EL (cell line): Measurements from ENCODE around the gene DAAM2.

Experiments used
- DNase-seq: peaks from one replicate; pipeline ENCODE4 v3.0.0-alpha.2; 2016

DAAM2 gene

DNA sequence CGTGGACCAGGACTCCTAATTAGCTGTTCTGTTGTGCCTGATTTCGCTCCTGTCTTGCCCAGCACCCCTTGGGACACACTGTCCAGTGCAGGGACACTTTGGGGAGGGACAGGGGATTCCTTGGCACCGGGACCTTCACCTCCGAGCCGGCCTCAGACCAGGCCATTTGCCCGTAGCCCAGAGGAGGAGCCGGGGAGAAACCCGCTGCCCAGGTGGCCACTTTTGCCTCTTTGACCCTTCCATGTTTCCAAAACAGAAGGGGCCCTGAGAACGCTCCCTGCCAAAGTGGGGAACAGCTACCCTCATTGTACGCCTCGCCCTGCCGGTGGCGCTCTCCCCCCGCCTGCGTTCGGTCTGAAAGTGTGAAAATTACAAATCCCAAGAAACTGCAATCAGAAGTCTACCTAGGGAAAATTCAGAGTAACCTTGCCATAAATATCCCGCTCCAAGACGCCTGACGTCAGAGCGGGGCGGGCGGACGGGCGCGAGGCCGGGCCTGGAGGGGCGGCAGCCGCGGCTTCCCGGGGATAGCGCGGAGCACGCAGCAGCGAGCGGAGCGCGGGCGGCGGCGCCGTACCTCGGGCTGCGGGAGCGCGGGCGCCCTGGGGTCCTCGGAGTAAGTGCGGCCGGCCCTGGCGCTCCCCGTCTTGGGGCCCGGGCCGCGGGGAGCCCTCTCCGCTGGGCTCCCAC, at the start of gene DAAM2:
TSS of gene DAAM2 (plus strand) at position 527 of the 690 bp plus-strand sequence. CDS start 63,927 bp downstream, outside the sequence.
- peak; percentile 48 for DNase-seq

DNA sequence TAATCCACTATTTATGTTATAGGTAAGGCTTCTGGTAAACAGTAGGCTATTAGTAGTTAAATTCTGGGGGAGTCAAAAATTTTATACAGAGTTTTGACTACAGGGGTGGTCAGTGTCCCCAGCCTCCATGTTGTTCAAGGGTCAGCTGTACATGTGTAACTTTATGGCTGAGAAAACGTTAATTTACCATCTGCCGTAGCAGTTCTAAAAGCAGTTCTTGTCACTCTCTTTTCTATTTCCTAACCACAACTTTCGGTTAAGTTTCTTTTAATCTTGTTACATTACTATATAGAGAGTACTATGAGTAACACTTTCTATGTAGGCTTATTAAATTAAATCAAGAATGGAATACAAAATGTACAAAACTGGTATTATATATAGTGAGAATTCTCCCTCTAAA, 45.4 kb upstream of the DAAM2 start:
- DNase-seq = no peak

DNA sequence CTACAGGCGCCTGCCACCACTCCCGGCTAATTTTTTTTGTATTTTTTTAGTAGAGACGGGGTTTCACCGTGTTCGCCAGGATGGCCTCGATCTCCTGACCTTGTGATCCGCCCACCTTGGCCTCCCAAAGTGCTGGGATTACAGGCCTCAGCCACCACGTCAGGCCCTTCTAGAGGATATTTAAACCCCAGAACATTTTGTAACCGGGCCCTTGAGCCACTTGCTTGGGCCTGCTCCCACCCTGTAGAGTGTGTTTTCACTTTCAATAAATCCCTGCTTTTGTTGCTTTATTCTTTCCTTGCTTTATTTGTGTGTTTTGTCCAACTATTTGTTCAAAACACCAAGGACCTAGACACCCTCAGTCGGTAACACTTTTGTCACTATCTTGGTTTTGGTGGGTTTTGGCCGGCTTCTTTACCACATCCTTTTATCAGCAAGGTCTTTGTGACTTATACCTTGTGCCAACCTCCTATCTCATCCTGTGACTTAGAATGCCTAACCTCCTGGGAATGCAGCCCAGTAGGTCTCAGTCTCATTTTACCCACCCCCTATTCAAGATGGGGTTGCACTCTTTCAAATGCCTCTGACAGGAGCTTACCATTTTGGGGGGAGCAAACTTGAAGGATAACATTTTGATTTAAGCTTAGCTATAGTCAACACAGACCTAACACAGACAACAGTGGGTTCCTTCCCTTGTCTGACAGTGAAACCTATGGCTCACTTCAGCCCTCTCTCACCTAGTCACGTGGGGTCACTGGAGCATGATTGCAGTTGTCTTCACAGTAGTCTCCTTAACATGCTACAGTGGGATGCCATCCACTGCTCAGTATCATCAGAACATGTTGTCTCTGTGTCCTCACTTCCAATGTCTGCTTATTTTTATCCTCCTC, 39.1 kb upstream of the DAAM2 start:
- no peak for DNase-seq

DNA sequence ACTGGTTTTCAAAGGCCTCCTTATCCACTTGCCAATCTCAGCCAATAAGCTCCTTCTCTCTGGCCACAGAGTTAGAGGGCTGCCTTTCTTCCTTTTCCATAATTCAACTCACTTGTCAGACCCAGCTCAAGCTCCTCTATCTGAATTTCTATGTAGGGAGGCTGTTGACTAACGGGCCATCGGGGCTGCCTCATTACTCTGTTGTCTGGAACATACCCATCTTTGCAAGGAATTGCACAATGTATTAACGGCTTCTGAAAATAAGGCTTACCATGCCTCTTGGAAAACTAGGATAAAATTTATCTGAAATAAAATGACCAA, 38.5 kb upstream of the DAAM2 start:
- DNase-seq = no peak

DNA sequence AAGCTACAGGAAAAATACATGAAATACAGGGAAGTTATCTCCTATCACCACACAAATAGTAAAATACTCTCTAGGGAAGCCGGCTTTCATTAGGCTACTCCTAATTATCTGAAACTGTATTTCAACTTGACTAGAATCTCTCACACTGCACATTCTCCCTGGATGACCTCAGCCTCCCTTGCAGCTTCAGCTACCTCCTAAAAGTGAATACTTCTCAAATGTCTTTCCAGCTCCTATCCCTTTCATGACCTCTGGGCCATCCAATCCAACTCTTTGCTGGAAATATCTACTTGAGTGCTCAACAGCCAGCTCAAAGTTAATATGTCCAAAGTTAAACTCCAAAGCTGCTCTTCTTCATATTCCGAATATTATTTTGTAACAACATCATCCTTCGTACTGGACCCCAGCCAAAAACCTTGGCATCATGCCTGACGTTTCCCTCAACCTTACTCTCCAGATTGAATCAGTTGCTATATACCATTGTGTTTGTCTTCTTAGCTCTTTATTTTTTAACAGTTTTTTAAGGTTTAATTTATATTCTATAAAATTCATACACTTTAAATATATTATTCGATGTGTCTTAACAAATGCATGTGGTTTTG, 37.6 kb upstream of the DAAM2 start:
- DNase-seq = no peak

DNA sequence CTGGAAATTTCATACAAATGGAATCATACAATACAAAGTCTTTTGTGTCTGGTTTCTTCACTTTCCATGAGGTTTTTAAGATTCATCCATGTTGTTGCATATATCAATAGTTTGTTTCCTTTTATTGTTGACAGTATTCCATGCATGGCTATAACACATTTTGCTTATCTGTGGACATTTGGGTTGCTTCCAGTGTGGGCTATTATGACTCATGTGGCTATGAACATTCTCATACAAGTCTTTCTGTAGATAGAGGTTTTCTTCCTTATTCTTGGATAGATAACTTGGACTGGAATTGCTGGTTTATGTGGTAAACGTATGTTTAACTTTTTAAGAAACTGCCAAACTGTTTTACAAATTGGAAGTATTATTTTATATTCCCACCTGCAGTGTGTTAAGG, 36.9 kb upstream of the DAAM2 start:
- DNase-seq = no peak

DNA sequence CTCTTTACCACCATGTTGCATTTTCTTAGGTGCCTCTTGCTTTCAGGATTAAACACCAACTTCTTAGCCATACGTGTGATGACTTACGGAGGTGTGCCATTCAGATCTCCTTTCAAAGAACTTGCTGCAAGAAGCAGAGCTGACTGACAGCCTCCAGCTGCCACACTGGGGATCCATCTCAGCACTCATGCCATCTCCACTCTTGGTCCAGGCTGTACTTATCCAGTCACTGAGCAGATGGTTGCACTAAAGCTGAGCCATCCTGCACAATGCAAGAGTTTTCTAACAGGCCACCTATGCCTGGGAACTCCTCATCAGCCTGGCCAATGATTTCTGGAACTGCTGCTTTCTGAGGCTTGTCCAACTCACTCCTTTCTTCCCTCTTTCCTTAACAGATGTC, 35.6 kb upstream of the DAAM2 start:
- no peak for DNase-seq

DNA sequence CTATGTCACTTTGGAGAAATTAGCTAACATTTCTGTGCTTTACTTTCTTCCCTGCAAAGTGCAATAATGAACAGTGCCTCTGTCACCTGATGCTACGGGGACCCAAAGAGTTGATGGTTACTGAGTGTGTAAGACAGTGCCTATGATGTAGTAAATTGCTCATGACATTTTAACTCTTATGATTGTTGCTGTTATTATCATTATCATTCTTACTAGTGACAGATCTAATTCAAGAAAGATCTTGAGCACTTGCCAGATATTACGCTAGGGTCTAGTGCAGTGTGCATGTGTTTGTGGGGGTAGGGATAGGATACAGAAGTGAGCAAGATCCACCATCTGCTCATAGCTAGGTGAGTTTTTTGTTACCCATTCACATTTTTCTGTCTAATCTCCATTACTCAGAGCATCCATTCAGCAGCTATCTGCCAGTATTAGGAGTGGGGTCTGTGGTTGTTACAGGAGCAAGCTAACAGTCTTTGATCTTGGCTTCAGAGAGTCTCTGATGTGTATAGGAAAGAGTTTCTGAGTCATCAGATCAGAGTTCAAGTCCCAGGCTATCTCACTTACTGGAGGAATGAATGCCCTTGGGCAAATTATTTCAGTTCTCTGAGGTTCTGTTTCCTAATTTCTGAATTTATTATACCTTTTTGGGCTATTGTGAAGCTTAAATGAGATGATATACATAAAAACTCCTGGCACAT, 33.1 kb upstream of the DAAM2 start:
- no peak for DNase-seq

DNA sequence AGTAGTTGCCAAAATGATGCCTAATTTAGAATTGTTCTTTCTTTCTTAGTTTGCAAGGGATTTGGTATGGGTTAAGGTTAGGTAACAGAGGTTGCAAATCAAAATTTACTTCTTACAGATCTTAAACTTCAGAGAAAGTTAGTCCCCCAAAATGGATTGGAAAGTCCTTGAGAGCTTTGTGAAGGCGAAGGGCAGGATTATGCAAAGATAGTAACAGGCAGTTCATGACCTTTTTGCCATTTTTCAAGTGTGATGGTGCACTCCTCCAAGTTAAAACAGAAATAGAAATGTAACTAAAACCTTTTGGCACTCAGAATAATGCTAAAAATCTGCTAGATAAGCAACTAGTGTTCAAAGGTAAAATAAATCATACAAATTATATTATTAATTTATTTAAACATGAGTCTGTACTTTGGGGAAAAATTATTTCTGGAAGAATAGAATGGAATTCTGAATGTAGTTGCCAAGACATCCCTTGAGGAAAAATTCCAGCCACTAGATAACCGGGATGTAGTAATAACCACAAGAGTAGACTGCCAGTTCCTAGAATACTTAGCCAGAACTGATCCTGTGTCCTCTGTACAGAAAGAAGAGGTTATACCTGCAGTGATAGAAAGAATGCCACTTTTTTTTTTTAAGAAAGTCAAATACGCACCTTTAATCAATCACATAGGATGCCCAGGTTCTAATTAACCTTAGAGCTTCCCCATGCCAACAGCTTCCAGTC, 31.8 kb upstream of the DAAM2 start:
- DNase-seq = no peak

DNA sequence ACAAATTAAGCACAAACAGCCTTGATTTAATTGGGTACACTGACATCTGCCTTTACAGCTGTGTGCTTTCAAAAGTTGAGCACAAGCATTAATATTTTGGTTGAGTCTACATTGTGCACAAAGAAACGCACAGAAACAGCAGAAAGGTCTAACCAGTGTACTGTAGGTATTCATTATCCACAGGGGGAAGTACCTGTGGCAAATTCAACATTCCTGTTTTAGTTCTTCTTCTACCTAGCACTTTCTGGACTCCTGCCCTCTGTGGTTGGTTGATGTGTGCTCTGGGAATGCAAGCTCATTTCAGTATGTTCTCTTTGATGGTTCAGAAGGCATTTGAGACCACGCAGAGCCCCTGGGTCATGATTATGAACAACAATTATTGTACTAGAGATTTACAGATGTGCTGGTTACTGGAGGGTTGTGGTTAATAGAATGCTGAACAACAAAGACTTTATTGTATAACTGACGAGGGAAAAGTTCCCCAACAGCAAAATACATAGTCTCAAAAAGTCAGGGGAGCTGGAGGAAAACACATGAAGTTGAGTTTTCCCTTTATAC, 26.6 kb upstream of the DAAM2 start:
- DNase-seq = no peak

DNA sequence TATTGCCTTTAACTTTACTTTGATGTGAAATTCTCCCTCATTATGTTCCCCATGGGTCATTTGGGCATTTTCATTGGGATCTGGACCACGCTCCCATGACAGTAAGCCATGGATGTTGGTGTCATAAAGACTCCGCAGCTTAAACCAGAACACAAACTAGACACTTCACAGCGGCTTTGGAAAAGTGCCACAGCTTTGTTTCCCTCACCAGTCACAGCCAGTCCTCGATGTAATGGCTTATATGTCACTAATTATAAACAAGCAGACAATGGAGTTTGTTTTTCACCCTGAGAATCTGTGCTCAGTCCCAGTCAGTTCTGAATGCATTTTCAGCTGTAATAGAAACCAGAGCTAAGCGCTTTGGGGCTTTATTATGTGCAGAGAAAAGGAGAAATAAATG, 23.2 kb upstream of the DAAM2 start:
- no peak for DNase-seq

DNA sequence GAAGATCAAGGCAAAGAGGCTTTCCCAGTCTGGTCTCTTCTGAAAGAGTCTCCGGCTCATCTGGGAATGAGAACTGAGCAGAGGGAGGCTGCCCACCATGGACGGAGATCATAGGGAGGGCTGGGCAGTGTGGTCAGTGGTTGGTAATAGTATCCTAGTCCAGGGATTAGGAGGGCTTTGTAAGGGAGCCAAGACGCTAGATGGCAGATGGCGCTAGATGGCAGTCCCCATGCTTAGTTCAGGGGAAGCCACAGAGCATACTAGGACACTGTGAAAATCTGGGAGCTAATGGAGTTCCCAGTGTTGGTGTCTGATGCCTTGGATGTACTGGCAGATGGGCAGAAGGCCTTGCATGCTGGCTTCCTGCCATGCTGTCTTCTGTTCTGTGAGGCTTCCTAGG, 21.7 kb upstream of the DAAM2 start:
- no peak for DNase-seq

DNA sequence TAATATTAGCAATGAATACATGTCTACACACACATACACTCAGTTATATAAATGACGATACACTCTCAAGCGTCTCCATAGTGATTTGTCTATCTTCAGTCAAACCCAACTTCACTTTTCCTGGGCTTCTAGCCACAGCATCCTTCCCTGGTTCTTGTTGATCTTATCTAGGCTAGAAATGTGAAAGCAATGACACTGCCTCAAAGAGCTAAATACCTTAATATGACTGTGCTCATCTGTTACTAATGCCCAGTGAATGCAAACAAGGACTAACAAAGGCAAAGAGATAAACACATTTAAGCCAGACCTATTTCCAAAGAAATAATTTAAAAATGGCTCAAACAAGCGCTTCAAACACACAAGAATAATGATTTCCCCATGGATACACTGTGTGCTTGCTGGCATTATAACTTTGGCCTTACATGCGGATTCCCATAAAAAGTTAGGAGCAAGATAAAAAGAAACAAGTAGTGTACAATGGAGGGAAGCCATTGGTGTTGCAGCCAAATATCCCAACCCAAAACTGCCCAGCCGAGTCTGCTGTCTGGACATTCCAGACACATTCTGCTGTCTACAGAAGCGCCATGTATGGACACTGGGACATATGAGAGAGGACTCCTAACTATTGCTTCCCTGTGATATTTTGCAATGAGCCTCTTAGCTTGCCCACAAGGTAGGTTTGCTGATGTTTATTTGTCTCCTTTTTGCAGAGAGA, 19.5 kb upstream of the DAAM2 start:
- peak; percentile 22 for DNase-seq

DNA sequence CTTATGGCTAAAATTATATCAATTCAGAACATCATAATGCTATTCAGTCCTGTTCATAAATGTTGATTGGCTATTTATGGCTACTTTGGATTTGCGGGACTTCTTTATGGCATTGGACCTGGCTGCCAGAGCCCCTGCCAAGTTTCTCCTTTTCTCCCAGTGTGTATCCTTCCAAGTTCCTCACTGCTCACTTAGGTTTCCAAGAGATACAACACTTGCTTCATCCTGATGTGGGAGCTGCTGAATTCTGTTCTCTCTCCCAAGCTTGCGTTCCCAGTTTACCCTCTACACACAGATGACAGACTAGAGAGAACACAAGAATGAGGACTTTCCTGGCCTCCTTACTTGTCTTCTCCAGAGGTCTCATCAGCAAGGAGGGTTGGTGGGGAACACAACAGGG, 18.4 kb upstream of the DAAM2 start:
- no peak for DNase-seq

DNA sequence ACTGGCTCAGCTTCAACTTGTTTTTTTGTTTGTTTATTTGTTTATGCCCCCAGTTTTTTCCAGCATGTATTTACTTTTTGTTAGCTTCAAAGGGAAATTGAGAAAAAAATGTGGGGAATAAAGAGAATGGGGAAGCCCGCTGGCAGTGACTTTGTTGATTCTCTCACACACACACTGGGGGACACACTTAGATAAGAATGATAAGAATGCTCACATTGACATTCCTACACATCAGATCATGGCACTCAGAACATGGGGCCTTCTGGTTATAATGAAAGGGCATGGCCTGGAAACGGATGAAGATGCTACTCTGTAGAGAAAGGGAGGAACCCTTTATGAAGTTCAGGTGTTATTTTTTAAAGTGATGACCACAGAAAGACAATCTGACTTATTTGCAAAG, 15.6 kb upstream of the DAAM2 start:
- no peak for DNase-seq

DNA sequence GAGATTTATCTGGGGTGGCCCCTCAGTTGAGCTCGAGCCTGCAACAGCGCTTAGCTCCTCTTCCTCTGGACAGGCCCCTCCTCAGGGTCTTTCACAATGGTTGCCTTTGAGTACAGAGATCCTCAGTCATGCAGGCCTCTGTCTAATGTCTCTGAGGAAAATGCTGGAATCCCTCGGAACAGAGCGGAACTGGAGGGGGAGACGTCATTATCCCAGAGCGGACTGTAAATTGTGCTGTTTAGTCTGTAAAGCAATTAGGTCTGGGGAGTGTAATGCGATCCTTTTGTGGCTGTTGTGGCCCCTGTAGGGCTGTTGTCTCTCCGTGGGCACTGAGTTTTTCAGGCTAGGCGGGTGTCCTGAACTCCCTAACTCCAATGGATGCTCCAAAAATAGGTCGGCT, 15.0 kb upstream of the DAAM2 start:
- no peak for DNase-seq

DNA sequence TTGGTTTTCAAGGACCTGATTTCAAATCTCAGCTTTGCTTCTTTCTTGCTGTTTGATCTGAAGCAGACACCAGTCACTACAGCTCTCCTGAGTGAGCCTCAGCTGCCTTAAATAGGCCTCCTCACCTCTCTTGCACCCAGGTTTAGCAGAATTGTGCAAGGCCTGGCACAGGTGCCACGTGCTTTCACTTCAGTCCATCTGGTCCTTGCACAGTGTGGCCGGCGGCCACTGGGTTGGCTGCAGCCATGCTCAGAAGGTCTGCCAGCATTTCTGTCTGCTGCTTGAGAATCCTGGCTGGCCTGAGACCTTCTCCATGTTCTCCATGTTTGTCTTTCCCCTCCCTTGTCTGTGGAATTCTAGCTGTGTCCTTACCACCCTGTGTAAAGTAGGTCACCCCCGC, 14.5 kb upstream of the DAAM2 start:
- no peak for DNase-seq

DNA sequence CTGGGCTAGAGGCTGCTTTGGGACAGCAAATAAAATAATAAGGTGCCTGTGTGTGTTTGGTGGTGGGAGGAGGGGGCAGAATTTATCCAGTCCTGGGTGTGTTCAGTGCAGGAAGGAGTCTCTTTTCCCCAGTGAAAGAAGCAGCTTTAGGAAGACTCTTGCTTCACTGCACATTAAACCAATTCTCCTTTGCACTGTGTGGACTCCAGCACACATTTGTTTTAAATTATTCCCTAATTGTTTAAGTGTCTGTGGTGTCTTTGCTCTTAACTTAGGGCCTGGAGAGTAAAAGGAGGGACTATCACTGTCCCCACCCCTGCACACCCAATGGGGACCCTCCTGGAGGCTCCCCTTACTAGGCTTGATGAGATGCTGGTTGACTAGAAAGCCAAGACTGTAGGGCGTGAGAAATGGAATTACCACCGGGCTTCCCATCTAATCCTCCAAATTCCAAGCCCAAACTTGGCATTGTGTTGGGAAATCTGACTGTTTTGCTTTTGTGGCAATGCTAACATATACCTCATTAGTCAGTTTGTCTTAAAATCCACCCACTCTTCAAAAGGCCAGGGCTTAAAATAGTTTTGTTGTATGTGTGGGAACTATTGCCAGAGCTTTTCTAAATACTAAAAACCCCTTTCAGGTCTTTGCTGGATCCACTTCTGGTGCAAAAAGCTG, 13.5 kb upstream of the DAAM2 start:
- DNase-seq = no peak

DNA sequence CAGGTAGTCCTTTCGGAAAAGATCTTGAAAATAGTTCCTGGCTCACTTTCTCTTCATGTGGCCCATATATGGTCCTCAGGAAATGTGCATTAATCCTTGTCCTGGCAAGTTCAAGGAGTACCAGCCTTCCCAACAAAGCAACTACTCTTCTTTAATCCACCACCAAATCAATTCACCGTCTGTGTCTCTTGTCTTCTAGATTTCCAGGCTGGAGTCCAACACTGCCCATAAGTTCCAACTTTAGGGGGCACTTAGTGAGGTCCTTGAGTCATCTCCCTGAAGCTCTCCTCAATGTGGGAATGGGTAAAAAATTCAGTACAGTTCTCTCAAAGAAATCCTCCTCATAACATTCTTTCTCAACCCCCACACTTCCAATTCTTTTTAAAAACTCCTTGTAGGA, 6.9 kb upstream of the DAAM2 start:
- DNase-seq = no peak

DNA sequence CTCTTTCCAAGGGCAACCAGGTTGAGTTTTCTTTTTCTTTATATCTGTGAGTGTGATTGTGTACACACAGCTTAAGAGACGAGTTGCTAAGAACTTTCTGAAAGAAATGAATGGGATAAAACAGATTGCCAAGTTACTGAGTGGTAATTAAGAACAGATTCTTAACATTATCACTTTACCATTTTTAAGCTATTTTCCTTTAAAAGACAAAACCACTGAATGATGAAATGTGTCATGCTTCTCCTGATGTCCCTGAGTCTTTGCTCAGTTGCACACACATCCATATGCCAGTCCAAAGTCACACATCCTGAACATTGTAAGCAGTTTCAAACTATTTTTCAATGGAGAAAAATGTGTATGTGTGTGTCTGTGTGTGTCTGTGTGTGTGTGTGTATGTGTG, 5.5 kb upstream of the DAAM2 start:
- DNase-seq = no peak

DNA sequence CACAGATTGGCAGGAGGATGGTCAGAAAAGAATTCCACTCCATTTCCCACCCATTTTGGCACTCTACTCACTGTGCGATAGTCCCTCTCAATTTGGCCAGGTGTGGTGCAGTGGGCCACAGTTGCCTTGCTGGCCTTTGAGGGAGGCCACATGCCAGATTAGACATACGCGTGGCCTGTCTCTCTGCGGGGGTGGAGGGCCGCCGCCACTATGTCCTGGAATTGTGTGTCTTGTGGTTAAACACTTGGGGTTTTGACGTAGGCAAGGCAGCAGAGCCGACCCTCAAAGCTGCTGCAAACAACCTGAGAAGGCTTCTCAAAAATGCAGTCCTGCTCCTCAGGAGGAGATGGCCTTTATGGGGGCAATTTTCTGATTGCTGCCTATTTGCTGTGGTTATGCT, 4.9 kb upstream of the DAAM2 start:
- no peak for DNase-seq
